HCT116 (cell line): ENCODE results near the gene STPG1. TPM values are rescaled to one million over a fixed set of nuclear protein-coding genes. Genes with fewer than 3 reads are reported as not detected.

Experiments used
- ATAC-seq: fragments of 200-7000 bp; cut with Tn5 transposase; 2 replicates; pipeline ENCODE4 v1.9.1; 2020; ENCODE audit warnings: mild to moderate bottlenecking, moderate library complexity
- BruUV-seq: library from RNA; stranded (reverse); fragments of 400-500 nt; replicated peaks from 2 replicates; lab custom pipeline; 2021; lab: Mats Ljungman, UMichigan
- CTCF ChIA-PET: fragments of 300-600 bp; sonication (Branson Sonifier 250); formaldehyde crosslinking; loops from one replicate; lab custom pipeline; 2021; ENCODE audit warnings: antibody characterized with exemption; lab: Charles Lee
- POLR2A ChIA-PET: fragments of 300-600, 350-600 bp; sonication (Branson Sonifier 250); formaldehyde crosslinking; loops from one replicate; lab custom pipeline; 2021; ENCODE audit warnings: antibody characterized with exemption; lab: Charles Lee
- RAD21 ChIA-PET, 2 experiments: fragments of 300-600 bp; sonication (Branson Sonifier 250); formaldehyde crosslinking; loops; one replicate each; lab custom pipeline; 2023; ENCODE audit warnings: low total read pairs in 2 of 2; ENCODE audit not compliant: uncharacterized antibody in 2 of 2, unreplicated experiment in 2 of 2, low non-redundant PET in 1 of 2; lab: Charles Lee
- DNase-seq: peaks from one replicate; pipeline ENCODE4 v3.0.0-alpha.2; 2010; ENCODE audit warnings: low read depth, low spot score
- H2AFZ ChIP-seq: fragments of 200-600 bp; shearing (Covaris generic), sonication (generic); 2 replicates; pipeline ENCODE4 v1.6.1; 2017; ENCODE audit warnings: low read depth, mixed run types, mixed read lengths, antibody characterized with exemption, low read length; ENCODE audit not compliant: poor library complexity, severe bottlenecking
- H3K27ac ChIP-seq: 2 replicates; pipeline ENCODE4 v1.5.1; 2012; ENCODE audit warnings: low read depth, low read length
- H3K27me3 ChIP-seq: fragments of 200-600 bp; sonication (generic); 2 replicates; pipeline ENCODE4 v1.6.1; 2016; ENCODE audit warnings: mixed run types, low read length, mixed read lengths; ENCODE audit not compliant: insufficient read depth
- H3K36me3 ChIP-seq, 2 experiments: fragments of 200-500 bp in 1 of 2; fragments of 200-600 bp in 1 of 2; sonication (Bioruptor generic) in 1 of 2; sonication (generic) in 1 of 2; 2 replicates each; pipeline versions ENCODE4 v1.5.1 to v1.6.1; 2014 to 2016; ENCODE audit warnings: low read length in 2 of 2, inconsistent platforms in 1 of 2, mixed read lengths in 1 of 2, mixed run types in 1 of 2; ENCODE audit not compliant: insufficient read depth in 2 of 2, control insufficient read depth in 1 of 2
- H3K4me1 ChIP-seq, 2 experiments: fragments of 200-600 bp in 1 of 2; sonication (generic) in 1 of 2; 2 replicates each; pipeline versions ENCODE4 v1.5.1 to v1.6.1; 2012 to 2017; ENCODE audit warnings: low read length in 2 of 2, inconsistent platforms in 1 of 2, mild to moderate bottlenecking in 1 of 2, mixed read lengths in 1 of 2, mixed run types in 1 of 2, moderate library complexity in 1 of 2; ENCODE audit not compliant: insufficient read depth in 2 of 2, control insufficient read depth in 1 of 2
- H3K4me2 ChIP-seq: fragments of 200-600 bp; sonication (generic); 2 replicates; pipeline ENCODE4 v1.6.1; 2017; ENCODE audit warnings: mixed run types, low read length, mixed read lengths
- H3K4me3 ChIP-seq, 2 experiments: fragments of 200-600 bp in 1 of 2; sonication (generic) in 1 of 2; replicated peaks in 1 of 2; 2 replicates each; pipeline ENCODE4 v1.5.1; 2011 to 2016; ENCODE audit warnings: low read length in 2 of 2, control low read depth in 1 of 2, low read depth in 1 of 2, mild to moderate bottlenecking in 1 of 2, mixed read lengths in 1 of 2, mixed run types in 1 of 2
- H3K79me2 ChIP-seq: fragments of 200-600 bp; sonication (generic); 2 replicates; pipeline ENCODE4 v1.6.1; 2017; ENCODE audit warnings: mild to moderate bottlenecking, mixed run types, low read length, moderate library complexity, mixed read lengths; ENCODE audit not compliant: insufficient read depth
- H3K9ac ChIP-seq: fragments of 200-600 bp; sonication (generic); 2 replicates; pipeline ENCODE4 v1.6.1; 2016; ENCODE audit warnings: low read length, mixed read lengths
- H3K9me2 ChIP-seq: fragments of 200-600 bp; sonication (generic), shearing (Covaris generic); 2 replicates; pipeline ENCODE4 v1.6.1; 2017; ENCODE audit warnings: mixed run types, mild to moderate bottlenecking, moderate library complexity; ENCODE audit not compliant: insufficient read depth
- H3K9me3 ChIP-seq, 2 experiments: fragments of 200-500 bp in 1 of 2; fragments of 200-600 bp in 1 of 2; sonication (Bioruptor generic) in 1 of 2; sonication (generic) in 1 of 2; 2 replicates each; pipeline ENCODE4 v1.6.1; 2014 to 2017; ENCODE audit warnings: low read length in 2 of 2, mixed read lengths in 2 of 2, inconsistent platforms in 1 of 2, low read depth in 1 of 2, mild to moderate bottlenecking in 1 of 2, mixed run types in 1 of 2, moderate library complexity in 1 of 2; ENCODE audit not compliant: control insufficient read depth in 1 of 2, insufficient read depth in 1 of 2
- H4K20me1 ChIP-seq: fragments of 200-600 bp; sonication (generic), shearing (Covaris generic); 2 replicates; pipeline ENCODE4 v1.6.1; 2017; ENCODE audit warnings: mixed run types, mild to moderate bottlenecking, moderate library complexity; ENCODE audit not compliant: insufficient read depth
- EGR1 ChIP-seq: IDR thresholded peaks from 2 replicates; pipeline ENCODE4 v1.6.1; 2012; ENCODE audit warnings: low read depth
- ELF1 ChIP-seq: IDR thresholded peaks from 2 replicates; pipeline ENCODE4 v1.6.1; 2012; ENCODE audit warnings: low read depth, borderline replicate concordance
- EZH2 ChIP-seq: fragments of 200-600 bp; sonication (generic); IDR thresholded peaks from 2 replicates; pipeline ENCODE4 v1.6.1; 2017; ENCODE audit warnings: antibody characterized with exemption, mixed run types
- FOSL1 ChIP-seq: IDR thresholded peaks from 2 replicates; pipeline ENCODE4 v1.6.1; 2012; ENCODE audit warnings: low read depth
- POLR2AphosphoS5 ChIP-seq: IDR thresholded peaks from 2 replicates; pipeline ENCODE4 v1.6.1; 2011; ENCODE audit warnings: mild to moderate bottlenecking, low read depth, low read length, moderate library complexity
- RAD21 ChIP-seq: IDR thresholded peaks from 2 replicates; pipeline ENCODE4 v1.6.1; 2012; ENCODE audit warnings: low read depth, mild to moderate bottlenecking
- SIN3A ChIP-seq: IDR thresholded peaks from 2 replicates; pipeline ENCODE4 v1.6.1; 2012; ENCODE audit warnings: low read depth
- SP1 ChIP-seq: IDR thresholded peaks from 2 replicates; pipeline ENCODE4 v1.6.1; 2012; ENCODE audit warnings: low read depth
- SRF ChIP-seq: IDR thresholded peaks from 2 replicates; pipeline ENCODE4 v1.6.1; 2012; ENCODE audit warnings: low read depth
- TCF7L2 ChIP-seq: IDR thresholded peaks from 2 replicates; pipeline ENCODE4 v1.7.0; 2011; ENCODE audit warnings: borderline replicate concordance, inconsistent platforms; ENCODE audit not compliant: insufficient read depth, insufficient read length; ENCODE audit errors: extremely low read depth
- YY1 ChIP-seq: IDR thresholded peaks from 2 replicates; pipeline ENCODE4 v1.6.1; 2011; ENCODE audit warnings: low read length, low read depth, moderate library complexity, mild to moderate bottlenecking; ENCODE audit not compliant: insufficient replicate concordance; ENCODE audit errors: extremely low read depth
- ZFX ChIP-seq: fragments of 450-650 bp; IDR thresholded peaks from 2 replicates; pipeline ENCODE4 v1.6.1; 2017
- ZNF274 ChIP-seq: fragments of 200-500 bp; sonication (Bioruptor generic); IDR thresholded peaks from 2 replicates; pipeline ENCODE4 v1.6.1; 2014; ENCODE audit warnings: mild to moderate bottlenecking, low read depth, low read length, inconsistent platforms
- intact Hi-C: fragments of 100-400 bp; cut with micrococcal nuclease; formaldehyde crosslinking; loops from 2 replicates; pipeline ENCODE4 v1.10.0; 2022
- total RNA-seq: library from RNA; stranded (reverse); gene quantifications from one replicate; pipeline ENCODE4 v1.2.1, GENCODE V29; 2021; ENCODE audit not compliant: unreplicated experiment
- TF ChIP-seq, protein P1 (sequence below), 3 experiments: fragments of 200-600 bp in 1 of 3; sonication (generic) in 1 of 3; IDR thresholded peaks in 2 of 3; conservative IDR thresholded peaks in 1 of 3; 2 replicates each; pipeline ENCODE4 v1.5.1; 2012 to 2017; ENCODE audit warnings: low read depth in 2 of 3, low read length in 2 of 3, antibody characterized with exemption in 1 of 3, borderline replicate concordance in 1 of 3, control low read depth in 1 of 3, mild to moderate bottlenecking in 1 of 3, mixed read lengths in 1 of 3, mixed run types in 1 of 3, moderate library complexity in 1 of 3; ENCODE audit not compliant: insufficient read depth in 1 of 3
- TF ChIP-seq, protein P2 (sequence below): IDR thresholded peaks from 2 replicates; pipeline ENCODE4 v1.6.1; 2012

The STPG1 gene
- total RNA-seq, 1 experiment from 2014 or later, result 13.4 TPM

DNA sequence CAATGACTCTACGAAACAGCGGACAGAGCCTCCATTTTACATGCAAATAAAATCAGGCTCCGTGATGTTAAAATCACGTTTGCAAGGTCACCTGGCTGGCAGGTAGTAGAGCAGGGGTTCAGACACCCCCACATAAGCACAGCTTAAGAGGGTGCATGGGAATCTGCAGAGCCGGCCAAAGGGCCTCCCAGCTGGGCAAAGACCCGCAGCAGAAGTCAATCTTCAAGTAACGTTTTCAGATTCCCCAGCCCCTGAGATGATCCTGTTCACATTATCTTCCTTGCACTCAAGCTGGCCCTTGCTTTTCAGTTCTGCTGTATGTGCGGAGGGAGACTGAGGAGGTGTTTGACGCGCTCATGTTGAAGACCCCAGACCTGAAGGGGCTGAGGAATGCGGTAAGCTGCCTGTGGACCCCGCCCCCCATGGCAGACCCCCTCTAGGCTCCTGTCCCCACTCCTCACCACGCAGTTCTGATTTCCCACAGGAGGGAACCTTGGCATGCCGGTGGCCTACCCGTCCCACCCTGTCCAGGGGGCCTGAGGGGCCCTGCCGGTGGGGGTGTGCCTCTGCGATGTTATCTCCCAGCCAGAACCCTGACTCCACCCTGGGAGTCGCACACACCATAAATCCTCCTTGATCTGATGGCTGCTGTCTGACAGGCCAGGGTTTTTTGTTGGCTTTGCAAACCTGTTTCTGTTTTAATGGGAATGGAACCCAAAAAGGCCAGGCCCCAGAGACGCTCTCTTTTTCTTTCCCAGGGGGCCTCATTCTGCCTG lies 66.2 kb downstream of the STPG1 start:
- Histone ChIP-seq H3K36me3 (no peaks in the 10 kb centered on the region), H3K4me2 (no peak overlapping the region), H3K4me1 (peaks cover 2 to 7% of the 10 kb centered on the region in 2 experiments; a peak in 3 of 4 replicates), H2AFZ (no peak overlapping the region), H3K79me2 (no peaks in the 10 kb centered on the region), H3K27me3 (peaks cover 6% of the 10 kb centered on the region; the same call in 1 of the 2 replicates), H3K9ac (no peak overlapping the region), H3K4me3 (no peak overlapping the region), H3K9me2 (no peaks in the 10 kb centered on the region), H3K9me3 (no peaks in the 10 kb centered on the region), H3K27ac (no peak overlapping the region)
- intact Hi-C loops, result no loop called here
- POLR2A ChIA-PET, result no interaction called here
- CTCF ChIA-PET, result no interaction called here
- no TSS peak for BruUV-seq
- no peak for ATAC-seq
- TF ChIP-seq EGR1, result no peak
- TF ChIP-seq, all 23 proteins: peak for 0
- DNase-seq, result no peak
- no peaks in the 10 kb centered on the region for H4K20me1 ChIP-seq
- RAD21 ChIA-PET, result no interaction called here

DNA sequence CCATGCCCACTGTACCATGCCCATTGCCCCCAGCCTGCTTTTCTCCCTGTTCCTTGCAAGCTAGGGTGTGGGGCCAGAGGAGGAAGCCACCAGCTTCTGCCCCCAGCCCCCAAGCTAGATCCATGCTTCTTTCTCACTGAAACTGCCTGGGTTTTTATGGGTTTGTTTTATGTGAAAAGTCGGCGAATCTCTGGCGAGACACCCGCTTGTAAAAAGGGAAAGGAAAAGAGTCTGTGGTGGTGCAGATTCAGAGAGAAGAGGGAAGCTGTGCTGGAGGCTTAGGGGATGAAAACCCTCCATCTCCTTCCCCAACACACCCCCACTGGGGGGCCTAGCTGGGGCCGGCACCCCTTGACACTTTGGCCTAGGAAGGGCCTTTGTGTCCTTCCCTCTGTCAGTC lies 68.2 kb downstream of the STPG1 start:
- ChIA-PET POLR2A (no interaction called here), CTCF (no interaction called here), RAD21 (no interaction called here)
- Histone ChIP-seq H3K79me2 (no peaks in the 10 kb centered on the region), H3K9me3 (no peaks in the 10 kb centered on the region), H3K27ac (no peak overlapping the region), H3K4me3 (no peak overlapping the region), H3K36me3 (no peaks in the 10 kb centered on the region), H3K4me1 (no peaks in the 10 kb centered on the region), H3K4me2 (no peak overlapping the region), H3K9me2 (no peaks in the 10 kb centered on the region), H4K20me1 (no peaks in the 10 kb centered on the region), H2AFZ (no peak overlapping the region), H3K9ac (no peak overlapping the region), H3K27me3 (peaks cover 6% of the 10 kb centered on the region; the same call in 1 of the 2 replicates)
- BruUV-seq, result no TSS peak
- TF ChIP-seq SP1 (no peak), TCF7L2 (no peak), SIN3A (no peak), SRF (no peak), RAD21 (no peak), ELF1 (no peak), ZFX (no peak), EZH2 (no peak), FOSL1 (no peak), POLR2AphosphoS5 (no peak), YY1 (no peak), ZNF274 (no peak)
- TF ChIP-seq, protein P1, sequence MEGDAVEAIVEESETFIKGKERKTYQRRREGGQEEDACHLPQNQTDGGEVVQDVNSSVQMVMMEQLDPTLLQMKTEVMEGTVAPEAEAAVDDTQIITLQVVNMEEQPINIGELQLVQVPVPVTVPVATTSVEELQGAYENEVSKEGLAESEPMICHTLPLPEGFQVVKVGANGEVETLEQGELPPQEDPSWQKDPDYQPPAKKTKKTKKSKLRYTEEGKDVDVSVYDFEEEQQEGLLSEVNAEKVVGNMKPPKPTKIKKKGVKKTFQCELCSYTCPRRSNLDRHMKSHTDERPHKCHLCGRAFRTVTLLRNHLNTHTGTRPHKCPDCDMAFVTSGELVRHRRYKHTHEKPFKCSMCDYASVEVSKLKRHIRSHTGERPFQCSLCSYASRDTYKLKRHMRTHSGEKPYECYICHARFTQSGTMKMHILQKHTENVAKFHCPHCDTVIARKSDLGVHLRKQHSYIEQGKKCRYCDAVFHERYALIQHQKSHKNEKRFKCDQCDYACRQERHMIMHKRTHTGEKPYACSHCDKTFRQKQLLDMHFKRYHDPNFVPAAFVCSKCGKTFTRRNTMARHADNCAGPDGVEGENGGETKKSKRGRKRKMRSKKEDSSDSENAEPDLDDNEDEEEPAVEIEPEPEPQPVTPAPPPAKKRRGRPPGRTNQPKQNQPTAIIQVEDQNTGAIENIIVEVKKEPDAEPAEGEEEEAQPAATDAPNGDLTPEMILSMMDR (IDR thresholded peaks at IDR 0.05 in 2 of 3, conservative IDR thresholded peaks at IDR 0.05 in 1 of 3; ENCODE audit: borderline replicate concordance in 1 of 3, insufficient read depth in 1 of 3, low read depth in 2 of 3, low read length in 2 of 3), result no peak
- TF ChIP-seq, protein P2, sequence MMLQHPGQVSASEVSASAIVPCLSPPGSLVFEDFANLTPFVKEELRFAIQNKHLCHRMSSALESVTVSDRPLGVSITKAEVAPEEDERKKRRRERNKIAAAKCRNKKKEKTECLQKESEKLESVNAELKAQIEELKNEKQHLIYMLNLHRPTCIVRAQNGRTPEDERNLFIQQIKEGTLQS, result no peak
- DNase-seq, result no peak
- no peak for ATAC-seq
- intact Hi-C loops, result no loop called here
